ENCODE measurements around the gene METTL27. TPM values are rescaled to one million over a fixed set of nuclear protein-coding genes. Genes with fewer than 3 reads are reported as not detected.
"Not testable (repeated sequence)": the region's sequence is repeated elsewhere in the genome, so short reads cannot be mapped to it uniquely, and the experiment has no call there.

METTL27 gene
- polyA plus RNA-seq, 3 donors, result 1.1 to 2.1 (median 1.2) TPM

DNA sequence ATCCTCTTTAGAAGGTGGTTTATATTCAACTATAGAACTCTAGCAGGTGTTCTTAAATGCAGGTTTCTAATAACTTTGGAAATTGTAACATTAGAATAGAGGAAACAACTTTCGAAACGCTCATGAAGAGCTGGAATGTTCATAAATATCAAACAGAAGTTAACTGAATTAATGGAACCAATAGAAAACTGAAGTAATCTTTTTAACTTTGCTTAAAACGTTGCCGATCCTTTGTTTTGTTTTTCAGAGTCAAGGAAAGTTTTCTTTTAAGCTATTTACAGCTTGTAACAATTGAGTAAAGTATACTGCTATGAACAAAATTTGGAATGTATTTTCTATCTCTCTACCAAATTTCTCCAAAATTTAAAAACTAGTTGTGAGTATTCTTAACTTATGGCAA lies 53.3 kb downstream of the METTL27 start:
- H3K79me2 ChIP-seq (ENCODE audit: insufficient read depth, low read length), result no peaks in the 10 kb centered on the region
- H3K27me3 Mint-ChIP-seq (ENCODE audit: low read depth in 3 of 3), result peaks cover 3 to 6% (median 5%) of the 10 kb centered on the region in 3 donors
- H3K9me3 ChIP-seq (replicated peaks in 1 of 2; ENCODE audit: control insufficient read depth in 1 of 2, insufficient read depth in 1 of 2, low read length in 2 of 2), result peaks cover 0 to 6% of the 10 kb centered on the region in 2 donors
- no CpG with 5 or more reads among the region's 4 CpGs for WGBS (ENCODE audit: insufficient coverage)
- intact Hi-C loops (cut with micrococcal nuclease), result no loop called here
- TF ChIP-seq, protein P1, sequence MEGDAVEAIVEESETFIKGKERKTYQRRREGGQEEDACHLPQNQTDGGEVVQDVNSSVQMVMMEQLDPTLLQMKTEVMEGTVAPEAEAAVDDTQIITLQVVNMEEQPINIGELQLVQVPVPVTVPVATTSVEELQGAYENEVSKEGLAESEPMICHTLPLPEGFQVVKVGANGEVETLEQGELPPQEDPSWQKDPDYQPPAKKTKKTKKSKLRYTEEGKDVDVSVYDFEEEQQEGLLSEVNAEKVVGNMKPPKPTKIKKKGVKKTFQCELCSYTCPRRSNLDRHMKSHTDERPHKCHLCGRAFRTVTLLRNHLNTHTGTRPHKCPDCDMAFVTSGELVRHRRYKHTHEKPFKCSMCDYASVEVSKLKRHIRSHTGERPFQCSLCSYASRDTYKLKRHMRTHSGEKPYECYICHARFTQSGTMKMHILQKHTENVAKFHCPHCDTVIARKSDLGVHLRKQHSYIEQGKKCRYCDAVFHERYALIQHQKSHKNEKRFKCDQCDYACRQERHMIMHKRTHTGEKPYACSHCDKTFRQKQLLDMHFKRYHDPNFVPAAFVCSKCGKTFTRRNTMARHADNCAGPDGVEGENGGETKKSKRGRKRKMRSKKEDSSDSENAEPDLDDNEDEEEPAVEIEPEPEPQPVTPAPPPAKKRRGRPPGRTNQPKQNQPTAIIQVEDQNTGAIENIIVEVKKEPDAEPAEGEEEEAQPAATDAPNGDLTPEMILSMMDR (IDR thresholded peaks at IDR 0.05), result no peak
- H3K36me3 Mint-ChIP-seq, result no peaks in the 10 kb centered on the region
- H3K4me3 Mint-ChIP-seq, result no peak overlapping the region
- no peaks in the 10 kb centered on the region for H3K4me1 Mint-ChIP-seq
- H3K27ac ChIP-seq (ENCODE audit: low read depth in 1 of 2, low read length in 2 of 2), result no peak overlapping the region
- H4K20me1 ChIP-seq (ENCODE audit: insufficient read depth, low read length), result no peaks in the 10 kb centered on the region
- no peak overlapping the region for H3K4me2 ChIP-seq (replicated peaks; ENCODE audit: extremely low read depth, low read length, poor library complexity, severe bottlenecking)
- no peaks in the 10 kb centered on the region for H3K4me1 ChIP-seq (ENCODE audit: control insufficient read depth in 1 of 2, insufficient read depth in 2 of 2, low read length in 2 of 2)
- DNase-seq, result no peak
- no peak overlapping the region for H2AFZ ChIP-seq (ENCODE audit: insufficient read depth, low read depth, low read length, poor library complexity, severe bottlenecking)
- H3K9me3 Mint-ChIP-seq, result peaks cover 5 to 17% (median 14%) of the 10 kb centered on the region in 7 donors
- H3K27me3 ChIP-seq (ENCODE audit: control insufficient read depth in 2 of 2, insufficient read depth in 2 of 2, low read length in 2 of 2), result no peaks in the 10 kb centered on the region
- H3K9ac ChIP-seq (ENCODE audit: insufficient read depth, low read length, poor library complexity, severe bottlenecking), result no peak overlapping the region
- no peak overlapping the region for H3K4me3 ChIP-seq (replicated peaks in 1 of 3; ENCODE audit: low read depth in 2 of 3, low read length in 3 of 3)
- no peaks in the 10 kb centered on the region for H3K36me3 ChIP-seq (replicated peaks in 1 of 2; ENCODE audit: control insufficient read depth in 1 of 2, insufficient read depth in 2 of 2, low read length in 2 of 2)
- no peak overlapping the region for H3K27ac Mint-ChIP-seq

DNA sequence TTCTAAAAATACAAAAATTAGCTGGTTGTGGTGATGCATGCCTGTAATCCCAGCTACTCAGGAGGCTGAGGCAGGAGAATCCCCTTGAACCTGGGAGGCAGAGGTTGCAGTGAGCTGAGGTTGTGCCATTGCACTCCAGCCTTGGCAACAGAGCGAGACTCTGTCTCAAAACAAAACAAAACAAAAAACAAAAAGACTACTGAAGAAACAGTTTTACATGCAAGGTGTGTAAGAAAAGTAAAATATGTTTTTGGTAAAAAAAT lies 54.6 kb downstream of the METTL27 start:
- not testable (repeated sequence) for H3K4me3 Mint-ChIP-seq, H3K4me1 Mint-ChIP-seq

More for the DNA sequence above, 54.6 kb downstream of the METTL27 start:
- peaks cover 5 to 21% (median 14%) of the 10 kb centered on the region in 7 donors for H3K9me3 Mint-ChIP-seq
- H3K79me2 ChIP-seq (ENCODE audit: insufficient read depth, low read length); H3K27me3 ChIP-seq (ENCODE audit: control insufficient read depth in 2 of 2, insufficient read depth in 2 of 2, low read length in 2 of 2); H3K4me2 ChIP-seq (replicated peaks; ENCODE audit: extremely low read depth, low read length, poor library complexity, severe bottlenecking); DNase-seq; H3K27me3 Mint-ChIP-seq (ENCODE audit: low read depth in 3 of 3); H3K36me3 ChIP-seq (replicated peaks in 1 of 2; ENCODE audit: control insufficient read depth in 1 of 2, insufficient read depth in 2 of 2, low read length in 2 of 2); H3K36me3 Mint-ChIP-seq; H3K9ac ChIP-seq (ENCODE audit: insufficient read depth, low read length, poor library complexity, severe bottlenecking); H4K20me1 ChIP-seq (ENCODE audit: insufficient read depth, low read length); intact Hi-C loops (cut with micrococcal nuclease); H2AFZ ChIP-seq (ENCODE audit: insufficient read depth, low read depth, low read length, poor library complexity, severe bottlenecking); H3K4me3 ChIP-seq (replicated peaks in 1 of 3; ENCODE audit: low read depth in 2 of 3, low read length in 3 of 3); H3K27ac ChIP-seq (ENCODE audit: low read depth in 1 of 2, low read length in 2 of 2); H3K9me3 ChIP-seq (replicated peaks in 1 of 2; ENCODE audit: control insufficient read depth in 1 of 2, insufficient read depth in 1 of 2, low read length in 2 of 2); H3K27ac Mint-ChIP-seq; H3K4me1 ChIP-seq (ENCODE audit: control insufficient read depth in 1 of 2, insufficient read depth in 2 of 2, low read length in 2 of 2): not testable (repeated sequence)
- no CpG with 5 or more reads among the region's 1 CpG for WGBS (ENCODE audit: insufficient coverage)
